Measurements from ENCODE around the gene RIN3.

- TF ChIP-seq CTCF (IDR thresholded peaks at IDR 0.05; ENCODE audit: insufficient read depth, low read depth, low read length) = no peak
- no peak for TF ChIP-seq EZH2 (IDR thresholded peaks at IDR 0.05; ENCODE audit: insufficient read depth, low read length)
These were observed 181.2 kb downstream of the RIN3 start for GRCh38 chr14:92694807-92695206.

All from astrocyte (in vitro differentiated cells and primary cell).